Chondrocyte (in vitro differentiated cells): ENCODE measurements around the gene ATP5ME. TPM values are rescaled to one million over a fixed set of nuclear protein-coding genes. Genes with fewer than 3 reads are reported as not detected.
"Not testable (repeated sequence)": the region's sequence is repeated elsewhere in the genome, so short reads cannot be mapped to it uniquely, and the experiment has no call there.

Source experiments
- DNase-seq: peaks from one replicate; pipeline ENCODE4 v3.0.0; 2021; ENCODE audit warnings: mixed read lengths, low spot score
- H3K27ac Mint-ChIP-seq: one replicate; pipeline ENCODE4 v1.8.0; 2021; ENCODE audit warnings: mild to moderate bottlenecking, moderate library complexity, mixed read lengths; ENCODE audit not compliant: unreplicated experiment
- H3K27me3 Mint-ChIP-seq: 2 replicates; pipeline ENCODE4 v1.8.0; 2021; ENCODE audit warnings: low read depth, mixed read lengths
- H3K36me3 Mint-ChIP-seq: 2 replicates; pipeline ENCODE4 v1.8.0; 2021; ENCODE audit warnings: low read depth, mixed read lengths
- H3K4me1 Mint-ChIP-seq: 2 replicates; pipeline ENCODE4 v1.8.0; 2021; ENCODE audit warnings: low read depth, mild to moderate bottlenecking, mixed read lengths
- H3K4me3 Mint-ChIP-seq: one replicate; pipeline ENCODE4 v1.8.0; 2021; ENCODE audit warnings: mild to moderate bottlenecking, moderate library complexity, mixed read lengths; ENCODE audit not compliant: unreplicated experiment
- H3K9me3 Mint-ChIP-seq: 2 replicates; pipeline ENCODE4 v1.8.0; 2021; ENCODE audit warnings: low read depth, mixed read lengths
- CTCF ChIP-seq: fragments of 200-600 bp; sonication (generic); IDR thresholded peaks from 2 replicates; pipeline ENCODE4 v1.5.0; 2021; ENCODE audit warnings: antibody characterized with exemption, mild to moderate bottlenecking, moderate library complexity
- total RNA-seq: library from RNA; stranded (reverse); gene quantifications from 3 replicates; pipeline ENCODE4 v1.2.1, GENCODE V29; 2021

Gene ATP5ME
- total RNA-seq, 1 donor from 2014 or later = 240 TPM

GRCh38 chr4:699816-700580, 25.9 kb upstream of the ATP5ME start:
- H3K4me3 Mint-ChIP-seq = no peak overlapping the region
- no peak for DNase-seq
- H3K27me3 Mint-ChIP-seq = peaks cover 5% of the 10 kb centered on the region
- no peak for TF ChIP-seq CTCF
- H3K9me3 Mint-ChIP-seq = no peaks in the 10 kb centered on the region
- no peak overlapping the region for H3K27ac Mint-ChIP-seq
- H3K36me3 Mint-ChIP-seq = no peaks in the 10 kb centered on the region
- no peaks in the 10 kb centered on the region for H3K4me1 Mint-ChIP-seq

GRCh38 chr4:694341-694940, 20.4 kb upstream of the ATP5ME start:
- not testable (repeated sequence) for H3K27me3 Mint-ChIP-seq, H3K27ac Mint-ChIP-seq, H3K4me1 Mint-ChIP-seq, H3K36me3 Mint-ChIP-seq, H3K9me3 Mint-ChIP-seq, DNase-seq, H3K4me3 Mint-ChIP-seq

- Mint-ChIP-seq H3K27ac (no peak overlapping the region), H3K4me3 (no peak overlapping the region), H3K9me3 (no peaks in the 10 kb centered on the region), H3K27me3 (peaks cover 10% of the 10 kb centered on the region), H3K36me3 (no peaks in the 10 kb centered on the region), H3K4me1 (peaks cover under 1% of the 10 kb centered on the region)
- DNase-seq = no peak
- no peak for TF ChIP-seq CTCF
Measured at GRCh38 chr4:692771-693554, 18.9 kb upstream of the ATP5ME start.

- Mint-ChIP-seq H3K27ac (no peak overlapping the region), H3K4me1 (peaks cover 11% of the 10 kb centered on the region), H3K4me3 (no peak overlapping the region), H3K9me3 (no peaks in the 10 kb centered on the region), H3K27me3 (peaks cover 5% of the 10 kb centered on the region), H3K36me3 (no peaks in the 10 kb centered on the region)
- DNase-seq = no peak
- no peak for TF ChIP-seq CTCF
Measured at GRCh38 chr4:689723-690122, 15.6 kb upstream of the ATP5ME start.

- H3K27ac Mint-ChIP-seq = no peak within 1 kb of the TSS
- H3K36me3 Mint-ChIP-seq = no peaks in the 10 kb centered on the region
- no peaks in the 10 kb centered on the region for H3K27me3 Mint-ChIP-seq
- H3K4me3 Mint-ChIP-seq = no peak within 1 kb of the TSS
- DNase-seq = no peak
- H3K9me3 Mint-ChIP-seq = no peaks in the 10 kb centered on the region
- TF ChIP-seq CTCF = no peak
- H3K4me1 Mint-ChIP-seq = peaks cover 11% of the 10 kb centered on the region
Measured at GRCh38 chr4:688854-689681, 15.0 kb upstream of the ATP5ME start, which contains the start of gene SLC49A3. TSS of gene SLC49A3 (minus strand) at chr4:689151. CDS start at chr4:689127, 24 bp downstream.
